ENCODE data around the gene RMDN3.
A peak's percentile ranks its signal among the peaks of the same experiment; 100 is the strongest.

The RMDN3 gene

DNA sequence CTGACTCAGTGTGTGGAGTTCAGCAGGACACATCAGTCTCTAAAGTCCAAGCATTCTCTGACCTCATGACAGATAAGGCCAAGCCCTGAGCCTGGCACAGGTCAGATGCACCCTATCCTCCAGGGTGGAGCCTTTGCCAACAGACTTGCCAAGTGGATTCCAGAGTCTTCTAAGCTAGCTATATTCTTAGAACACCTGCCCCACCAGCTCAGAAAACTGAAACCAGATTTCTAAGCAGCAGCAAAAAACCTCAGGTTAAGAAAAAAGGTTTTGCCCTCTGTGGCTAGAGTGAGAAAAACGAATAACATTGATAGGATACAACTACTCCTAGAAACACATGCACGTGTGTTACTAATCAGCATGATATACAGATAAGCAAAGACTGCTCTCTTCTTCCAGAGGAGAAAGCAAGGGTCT is 11.6 kb downstream of the RMDN3 start:
- TF ChIP-seq TAF1 (IDR thresholded peaks at IDR 0.05; ENCODE audit: low read depth, low read length): no peak
- no peak for TF ChIP-seq POLR2A (IDR thresholded peaks at IDR 0.05; ENCODE audit: low read depth, low read length)
- TF ChIP-seq POLR2AphosphoS5 (IDR thresholded peaks at IDR 0.05; ENCODE audit: low read depth, low read length): 0 out of 2 replicates have a peak, but pooled peaks have one; percentile 9
- TF ChIP-seq SPI1 (IDR thresholded peaks at IDR 0.05; ENCODE audit: low read depth, low read length): no peak
- no peak for TF ChIP-seq PAX5 (IDR thresholded peaks at IDR 0.05; ENCODE audit: insufficient read depth, low read length, severe bottlenecking)
- no peak for TF ChIP-seq POU2F2 (IDR thresholded peaks at IDR 0.05; ENCODE audit: low read depth, low read length)
- FAIRE-seq (no peak), DNase-seq (ENCODE audit: insufficient read length, low spot score) (no peak)

DNA sequence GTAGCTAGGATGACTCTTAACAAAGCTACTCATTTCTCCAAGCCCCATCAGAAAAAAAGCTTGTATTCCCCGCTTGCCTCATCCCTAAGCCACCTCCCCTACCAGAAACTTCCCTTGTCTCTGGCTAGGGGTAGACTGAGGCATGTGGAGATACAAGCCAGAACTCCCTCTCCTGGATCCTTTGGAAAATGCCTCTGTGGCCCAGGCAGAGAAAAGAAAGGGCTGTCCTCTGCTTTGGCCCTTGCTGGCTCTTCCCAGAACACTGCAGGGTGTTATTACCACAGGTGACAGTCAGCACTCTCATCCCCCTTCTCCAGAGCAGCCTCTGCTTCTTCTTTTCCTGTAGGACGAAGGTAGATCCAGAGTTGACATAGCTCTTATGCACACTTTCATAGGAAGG is 15.2 kb downstream of the RMDN3 start:
- DNase-seq (ENCODE audit: insufficient read length, low spot score) (no peak), FAIRE-seq (no peak)
- TF ChIP-seq SPI1 (IDR thresholded peaks at IDR 0.05; ENCODE audit: low read depth, low read length) (no peak), POLR2A (IDR thresholded peaks at IDR 0.05; ENCODE audit: low read depth, low read length) (no peak), POLR2AphosphoS5 (IDR thresholded peaks at IDR 0.05; ENCODE audit: low read depth, low read length) (no peak), PAX5 (IDR thresholded peaks at IDR 0.05; ENCODE audit: insufficient read depth, low read length, severe bottlenecking) (no peak), POU2F2 (IDR thresholded peaks at IDR 0.05; ENCODE audit: low read depth, low read length) (no peak), TAF1 (IDR thresholded peaks at IDR 0.05; ENCODE audit: low read depth, low read length) (no peak)

- DNase-seq (ENCODE audit: insufficient read length, low spot score): no peak
- TF ChIP-seq TAF1 (IDR thresholded peaks at IDR 0.05; ENCODE audit: low read depth, low read length) (no peak), PAX5 (IDR thresholded peaks at IDR 0.05; ENCODE audit: insufficient read depth, low read length, severe bottlenecking) (no peak), POU2F2 (IDR thresholded peaks at IDR 0.05; ENCODE audit: low read depth, low read length) (no peak)
- FAIRE-seq: no peak
Observed at GRCh38 chr15:40739047-40739446, 16.0 kb downstream of the RMDN3 start.

DNA sequence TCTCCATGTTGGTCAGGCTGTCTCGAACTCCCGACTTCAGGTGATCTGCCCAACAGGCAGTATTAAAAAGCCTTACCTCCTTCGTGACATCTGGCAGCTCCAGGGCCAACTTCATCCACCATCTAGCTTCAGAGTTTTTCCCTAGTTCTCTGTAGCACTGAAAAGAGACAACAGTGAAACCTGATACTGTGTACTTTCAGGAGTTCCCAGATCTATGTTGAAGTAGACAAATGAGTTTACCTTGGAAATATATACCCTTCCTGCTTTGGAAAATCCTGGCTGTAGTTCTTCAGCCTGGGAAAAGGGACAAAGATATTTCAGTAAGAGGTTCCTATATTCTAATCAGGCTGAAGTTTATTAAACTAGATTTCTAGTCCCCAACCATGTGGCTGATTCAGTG is 18.0 kb downstream of the RMDN3 start:
- TF ChIP-seq POLR2AphosphoS5 (IDR thresholded peaks at IDR 0.05; ENCODE audit: low read depth, low read length): no peak
- TF ChIP-seq POLR2A (IDR thresholded peaks at IDR 0.05; ENCODE audit: low read depth, low read length): no peak
- no peak for TF ChIP-seq POU2F2 (IDR thresholded peaks at IDR 0.05; ENCODE audit: low read depth, low read length)
- TF ChIP-seq TAF1 (IDR thresholded peaks at IDR 0.05; ENCODE audit: low read depth, low read length): no peak
- TF ChIP-seq SPI1 (IDR thresholded peaks at IDR 0.05; ENCODE audit: low read depth, low read length): no peak
- TF ChIP-seq PAX5 (IDR thresholded peaks at IDR 0.05; ENCODE audit: insufficient read depth, low read length, severe bottlenecking): no peak
- FAIRE-seq: no peak
- no peak for DNase-seq (ENCODE audit: insufficient read length, low spot score)

GRCh38 chr15:40736575-40736974 is 18.5 kb downstream of the RMDN3 start:
- TF ChIP-seq POLR2AphosphoS5 (IDR thresholded peaks at IDR 0.05; ENCODE audit: low read depth, low read length): no peak
- no peak for TF ChIP-seq POLR2A (IDR thresholded peaks at IDR 0.05; ENCODE audit: low read depth, low read length)
- TF ChIP-seq POU2F2 (IDR thresholded peaks at IDR 0.05; ENCODE audit: low read depth, low read length): no peak
- FAIRE-seq (no peak), DNase-seq (ENCODE audit: insufficient read length, low spot score) (no peak)

DNA sequence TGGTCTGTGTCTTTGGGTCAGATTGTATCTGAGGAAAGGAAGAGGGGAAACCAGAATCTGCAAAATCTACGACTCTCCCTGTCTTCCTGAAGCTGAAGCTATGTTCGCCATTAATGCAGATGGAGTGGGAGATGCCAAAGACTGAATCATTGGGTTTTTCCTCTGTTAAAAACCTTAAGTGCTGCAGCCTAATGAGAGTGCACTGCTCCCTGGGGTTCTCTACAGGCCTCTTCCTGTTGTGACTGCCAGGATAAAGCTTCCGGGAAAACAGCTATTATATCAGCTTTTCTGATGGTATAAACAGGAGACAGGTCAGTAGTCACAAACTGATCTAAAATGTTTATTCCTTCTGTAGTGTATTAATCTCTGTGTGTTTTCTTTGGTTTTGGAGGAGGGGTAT is 24.0 kb downstream of the RMDN3 start:
- DNase-seq (ENCODE audit: insufficient read length, low spot score): no peak
- TF ChIP-seq TAF1 (IDR thresholded peaks at IDR 0.05; ENCODE audit: low read depth, low read length) (no peak), POU2F2 (IDR thresholded peaks at IDR 0.05; ENCODE audit: low read depth, low read length) (no peak)
- no peak for FAIRE-seq

DNA sequence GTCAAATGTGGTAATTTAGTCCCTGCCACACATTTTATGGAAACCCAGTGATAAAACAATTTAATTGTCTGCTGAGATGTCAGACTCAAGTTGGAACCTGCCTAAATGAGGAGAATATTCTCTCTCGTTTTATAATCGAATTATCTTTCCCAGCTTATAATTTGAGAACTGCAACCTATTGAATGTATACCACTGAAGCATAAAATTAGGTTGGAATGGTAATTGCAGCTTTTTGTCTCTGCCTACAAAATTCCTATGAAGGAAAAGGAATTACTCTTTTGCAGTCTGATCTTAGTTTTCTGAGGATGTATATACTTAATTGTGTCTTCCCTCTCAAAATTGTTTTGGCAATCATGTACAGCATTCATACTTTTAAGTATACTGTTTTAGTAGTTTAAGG is 31.1 kb downstream of the RMDN3 start:
- TF ChIP-seq TAF1 (IDR thresholded peaks at IDR 0.05; ENCODE audit: low read depth, low read length) (no peak), POU2F2 (IDR thresholded peaks at IDR 0.05; ENCODE audit: low read depth, low read length) (no peak), POLR2AphosphoS5 (IDR thresholded peaks at IDR 0.05; ENCODE audit: low read depth, low read length) (no peak), PAX5 (IDR thresholded peaks at IDR 0.05; ENCODE audit: insufficient read depth, low read length, severe bottlenecking) (no peak)
- FAIRE-seq: no peak
- no peak for DNase-seq (ENCODE audit: insufficient read length, low spot score)

DNA sequence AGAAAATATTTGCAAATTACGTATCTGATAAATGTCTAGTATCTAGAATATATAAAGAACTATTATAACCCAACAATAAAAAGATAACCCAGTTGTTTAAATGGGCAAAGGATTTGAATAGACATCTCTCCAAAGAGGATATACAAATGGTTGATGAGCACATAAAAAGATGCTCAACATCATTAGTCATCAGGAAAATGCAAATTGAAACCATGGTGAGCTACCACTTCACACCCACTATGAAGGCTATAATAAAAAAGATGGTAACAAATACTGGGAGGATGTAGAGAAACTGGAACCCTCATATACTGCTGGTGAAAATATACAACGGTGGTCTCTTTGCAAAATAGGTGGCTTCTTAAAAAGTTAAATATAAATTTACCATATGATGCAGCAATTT is 32.1 kb downstream of the RMDN3 start:
- DNase-seq (ENCODE audit: insufficient read length, low spot score) (no peak), FAIRE-seq (no peak)
- no peak for TF ChIP-seq POLR2AphosphoS5 (IDR thresholded peaks at IDR 0.05; ENCODE audit: low read depth, low read length)
- no peak for TF ChIP-seq POLR2A (IDR thresholded peaks at IDR 0.05; ENCODE audit: low read depth, low read length)
- TF ChIP-seq SPI1 (IDR thresholded peaks at IDR 0.05; ENCODE audit: low read depth, low read length): no peak
- no peak for TF ChIP-seq PAX5 (IDR thresholded peaks at IDR 0.05; ENCODE audit: insufficient read depth, low read length, severe bottlenecking)
- TF ChIP-seq POU2F2 (IDR thresholded peaks at IDR 0.05; ENCODE audit: low read depth, low read length): no peak
- no peak for TF ChIP-seq TAF1 (IDR thresholded peaks at IDR 0.05; ENCODE audit: low read depth, low read length)

GRCh38 chr15:40722354-40722753 is 32.7 kb downstream of the RMDN3 start:
- TF ChIP-seq PAX5 (IDR thresholded peaks at IDR 0.05; ENCODE audit: insufficient read depth, low read length, severe bottlenecking) (no peak), POU2F2 (IDR thresholded peaks at IDR 0.05; ENCODE audit: low read depth, low read length) (no peak), POLR2AphosphoS5 (IDR thresholded peaks at IDR 0.05; ENCODE audit: low read depth, low read length) (no peak), TAF1 (IDR thresholded peaks at IDR 0.05; ENCODE audit: low read depth, low read length) (no peak), SPI1 (IDR thresholded peaks at IDR 0.05; ENCODE audit: low read depth, low read length) (no peak), POLR2A (IDR thresholded peaks at IDR 0.05; ENCODE audit: low read depth, low read length) (no peak)

DNA sequence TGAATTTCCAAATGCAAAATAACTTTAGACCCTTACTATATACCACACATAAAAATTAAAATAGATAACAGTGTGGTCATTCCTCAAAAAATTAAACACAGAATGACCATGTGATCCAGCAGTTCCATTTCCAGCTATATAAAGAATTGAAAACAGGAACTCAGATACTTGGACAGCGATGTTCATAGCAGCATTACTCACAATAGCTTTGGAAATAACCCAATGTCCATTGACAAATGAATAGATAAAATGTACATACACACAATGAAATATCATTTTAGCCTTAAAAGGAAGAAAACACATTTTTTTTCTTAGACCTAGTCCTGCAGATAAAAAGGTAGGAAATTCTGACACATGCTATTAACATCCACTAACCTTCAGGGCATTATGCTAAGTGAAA is 33.4 kb downstream of the RMDN3 start:
- FAIRE-seq (no peak), DNase-seq (ENCODE audit: insufficient read length, low spot score) (no peak)
- TF ChIP-seq TAF1 (IDR thresholded peaks at IDR 0.05; ENCODE audit: low read depth, low read length): no peak
- TF ChIP-seq PAX5 (IDR thresholded peaks at IDR 0.05; ENCODE audit: insufficient read depth, low read length, severe bottlenecking): no peak

More at GRCh38 chr15:40722354-40722753, 32.7 kb downstream of the RMDN3 start:
- DNase-seq (ENCODE audit: insufficient read length, low spot score) (no peak), FAIRE-seq (no peak)

- DNase-seq (ENCODE audit: insufficient read length, low spot score) (no peak), FAIRE-seq (no peak)
- peak; percentile 82 for TF ChIP-seq SPI1 (IDR thresholded peaks at IDR 0.05; ENCODE audit: low read depth, low read length)
- no peak for TF ChIP-seq POU2F2 (IDR thresholded peaks at IDR 0.05; ENCODE audit: low read depth, low read length)
- TF ChIP-seq POLR2A (IDR thresholded peaks at IDR 0.05; ENCODE audit: low read depth, low read length): no peak
- no peak for TF ChIP-seq TAF1 (IDR thresholded peaks at IDR 0.05; ENCODE audit: low read depth, low read length)
- no peak for TF ChIP-seq PAX5 (IDR thresholded peaks at IDR 0.05; ENCODE audit: insufficient read depth, low read length, severe bottlenecking)
- no peak for TF ChIP-seq POLR2AphosphoS5 (IDR thresholded peaks at IDR 0.05; ENCODE audit: low read depth, low read length)
Observed at GRCh38 chr15:40716165-40716564, 38.9 kb downstream of the RMDN3 start.

All from GM12891 (cell line).